Activated naive CD4-positive, alpha-beta T cell treated with anti-CD3 and anti-CD28 coated beads, Interleukin-2, amount 50 U/mL, for 72 hours (primary cell): ENCODE results near the gene ABLIM2. TPM values are rescaled to one million over a fixed set of nuclear protein-coding genes. Genes with fewer than 3 reads are reported as not detected.
"Not testable (repeated sequence)": the region's sequence is repeated elsewhere in the genome, so short reads cannot be mapped to it uniquely, and the experiment has no call there.

Source experiments
- ATAC-seq, 2 donors: fragments of 150-1000 bp; cut with Tn5 transposase; 2 replicates each; pipeline ENCODE4 v1.10.0; 2021; ENCODE audit warnings: mild to moderate bottlenecking in 2 of 2, moderate library complexity in 2 of 2
- DNase-seq, 2 donors: peaks; one replicate each; pipeline ENCODE4 v3.0.0; 2021 to 2022; ENCODE audit warnings: low spot score in 2 of 2
- H3K27ac Mint-ChIP-seq, 2 donors: one replicate each; pipeline ENCODE4 v1.8.0; 2022; ENCODE audit warnings: mild to moderate bottlenecking in 2 of 2, mixed read lengths in 2 of 2
- H3K36me3 Mint-ChIP-seq, 2 donors: one replicate each; pipeline ENCODE4 v1.8.0; 2022; ENCODE audit warnings: mixed read lengths in 2 of 2
- H3K9me3 Mint-ChIP-seq, 2 donors: one replicate each; pipeline ENCODE4 v1.8.0; 2022; ENCODE audit warnings: mixed read lengths in 2 of 2
- total RNA-seq, 2 donors: library from RNA; stranded (reverse); gene quantifications; one replicate each; pipeline ENCODE4 v1.2.3, GENCODE V29; 2022

Gene ABLIM2
- total RNA-seq, 2 donors from 2014 or later: 0.27 to 0.41 TPM

- Mint-ChIP-seq H3K27ac (peak overlapping the region in 1 of 2 donors; percentile 12), H3K36me3 (peaks cover 17 to 27% of the 10 kb centered on the region in 2 donors), H3K9me3 (peaks cover 6 to 10% of the 10 kb centered on the region in 2 donors)
- ATAC-seq (no peak), DNase-seq (no peak)
These were observed 208.1 kb downstream of the ABLIM2 start for GRCh38 chr4:7950301-7951092.

GRCh38 chr4:7949759-7950158 lies 208.9 kb downstream of the ABLIM2 start:
- DNase-seq: no peak
- H3K27ac Mint-ChIP-seq: peak overlapping the region in 1 of 2 donors; percentile 12
- H3K9me3 Mint-ChIP-seq: peaks cover 6 to 10% of the 10 kb centered on the region in 2 donors
- no peak for ATAC-seq
- H3K36me3 Mint-ChIP-seq: peaks cover 17 to 27% of the 10 kb centered on the region in 2 donors

- Mint-ChIP-seq H3K9me3 (peaks cover 6 to 9% of the 10 kb centered on the region in 2 donors), H3K36me3 (peaks cover 17 to 25% of the 10 kb centered on the region in 2 donors), H3K27ac (no peak overlapping the region)
- peak; percentile 48 to 74 for ATAC-seq
- DNase-seq: no peak
These were observed 210.7 kb downstream of the ABLIM2 start for GRCh38 chr4:7947927-7948326.

DNA sequence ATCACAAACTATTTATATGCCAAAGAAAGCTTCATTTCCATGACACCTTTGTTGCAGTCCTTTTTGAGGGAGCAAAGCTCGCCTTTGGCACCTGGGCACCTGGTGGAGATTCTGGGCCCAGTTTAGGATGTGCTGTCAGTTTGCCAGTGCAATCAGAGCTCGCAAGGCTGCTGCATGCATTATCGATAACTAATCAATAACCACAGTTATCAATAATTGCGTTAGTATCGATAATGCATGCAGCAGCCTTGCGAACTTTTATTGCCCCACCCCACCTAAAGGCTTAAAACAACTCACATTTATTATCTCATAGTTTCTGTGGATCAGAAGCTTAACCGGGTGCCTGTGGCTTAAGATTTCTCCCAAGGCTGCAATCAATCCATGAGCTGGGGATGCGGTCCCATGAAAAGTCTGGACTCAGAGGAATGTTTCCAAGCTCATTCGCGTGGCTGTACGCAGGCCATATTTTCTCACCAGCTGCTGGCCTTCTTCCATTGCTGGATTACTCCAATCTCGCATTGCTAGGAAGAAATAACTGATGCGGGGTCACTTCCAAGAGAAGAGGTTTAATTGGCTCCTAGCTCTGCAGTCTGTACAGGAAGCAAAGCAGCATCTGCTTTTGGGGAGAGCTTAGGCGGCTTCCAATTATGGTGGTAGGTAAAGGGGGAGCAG lies 212.8 kb downstream of the ABLIM2 start:
- peaks cover 0 to under 1% of the 10 kb centered on the region in 2 donors for H3K9me3 Mint-ChIP-seq
- no peak overlapping the region for H3K27ac Mint-ChIP-seq
- peaks cover 0 to 7% of the 10 kb centered on the region in 2 donors for H3K36me3 Mint-ChIP-seq
- DNase-seq: no peak
- no peak for ATAC-seq

DNA sequence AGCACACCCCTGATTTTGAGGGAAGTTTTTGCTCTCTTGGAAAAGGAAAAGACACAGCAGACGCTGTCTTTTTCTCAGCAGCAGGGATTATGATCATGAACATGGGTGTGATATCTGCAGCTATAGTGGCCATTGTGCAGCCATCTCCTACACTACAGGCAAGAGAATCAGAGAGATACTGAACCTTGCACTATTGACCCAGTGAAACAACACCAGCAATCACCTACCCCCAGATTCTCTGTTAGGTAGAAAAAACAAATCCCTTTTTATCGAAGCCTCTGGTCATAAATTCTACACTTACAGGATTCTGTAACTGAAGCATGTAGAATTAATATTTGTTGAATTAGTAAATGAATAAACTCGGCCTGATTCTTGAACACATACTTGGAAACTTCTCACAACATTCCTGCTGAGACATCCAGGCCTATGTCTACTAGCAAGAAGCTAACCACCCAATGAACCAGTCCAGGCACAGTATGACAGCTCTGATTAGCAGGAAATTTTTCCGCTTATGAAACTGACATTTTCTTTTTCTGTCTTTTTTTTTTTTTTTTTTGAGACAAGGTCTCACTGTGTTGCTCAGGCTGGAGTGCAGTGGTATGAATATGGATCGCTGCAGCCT lies 213.9 kb downstream of the ABLIM2 start:
- no peak for DNase-seq
- Mint-ChIP-seq H3K9me3 (no peaks in the 10 kb centered on the region), H3K27ac (no peak overlapping the region), H3K36me3 (no peaks in the 10 kb centered on the region)
- no peak for ATAC-seq

- H3K27ac Mint-ChIP-seq, H3K9me3 Mint-ChIP-seq, ATAC-seq, H3K36me3 Mint-ChIP-seq, DNase-seq: not testable (repeated sequence)
These were observed 214.9 kb downstream of the ABLIM2 start for GRCh38 chr4:7943688-7944087.

DNA sequence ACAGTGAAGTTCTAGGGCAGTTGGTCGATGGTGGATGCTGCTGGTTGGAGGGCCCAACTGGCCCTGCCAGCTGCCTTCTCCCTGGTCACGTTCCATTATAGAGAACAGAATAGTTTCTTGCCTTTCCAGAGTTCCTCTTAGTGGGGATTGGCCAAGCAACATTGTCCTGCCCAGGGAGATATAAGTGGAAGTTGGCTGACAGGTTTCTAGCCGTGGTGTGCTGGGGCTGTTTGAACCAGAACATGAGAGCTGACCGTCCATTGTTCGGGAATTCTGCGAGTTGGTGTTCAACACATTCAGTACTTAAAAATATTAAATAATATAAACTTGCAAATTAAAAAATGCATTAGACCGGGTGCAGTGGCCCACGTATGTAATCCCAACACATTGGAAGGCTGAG lies 215.4 kb downstream of the ABLIM2 start:
- Mint-ChIP-seq H3K9me3 (no peaks in the 10 kb centered on the region), H3K36me3 (peaks cover 0 to 4% of the 10 kb centered on the region in 2 donors), H3K27ac (no peak overlapping the region)
- ATAC-seq: no peak
- DNase-seq: no peak

GRCh38 chr4:7941965-7942496 lies 216.6 kb downstream of the ABLIM2 start:
- H3K36me3 Mint-ChIP-seq: peaks cover 0 to 13% of the 10 kb centered on the region in 2 donors
- no peaks in the 10 kb centered on the region for H3K9me3 Mint-ChIP-seq
- ATAC-seq (no peak), DNase-seq (no peak)
- H3K27ac Mint-ChIP-seq: no peak overlapping the region

DNA sequence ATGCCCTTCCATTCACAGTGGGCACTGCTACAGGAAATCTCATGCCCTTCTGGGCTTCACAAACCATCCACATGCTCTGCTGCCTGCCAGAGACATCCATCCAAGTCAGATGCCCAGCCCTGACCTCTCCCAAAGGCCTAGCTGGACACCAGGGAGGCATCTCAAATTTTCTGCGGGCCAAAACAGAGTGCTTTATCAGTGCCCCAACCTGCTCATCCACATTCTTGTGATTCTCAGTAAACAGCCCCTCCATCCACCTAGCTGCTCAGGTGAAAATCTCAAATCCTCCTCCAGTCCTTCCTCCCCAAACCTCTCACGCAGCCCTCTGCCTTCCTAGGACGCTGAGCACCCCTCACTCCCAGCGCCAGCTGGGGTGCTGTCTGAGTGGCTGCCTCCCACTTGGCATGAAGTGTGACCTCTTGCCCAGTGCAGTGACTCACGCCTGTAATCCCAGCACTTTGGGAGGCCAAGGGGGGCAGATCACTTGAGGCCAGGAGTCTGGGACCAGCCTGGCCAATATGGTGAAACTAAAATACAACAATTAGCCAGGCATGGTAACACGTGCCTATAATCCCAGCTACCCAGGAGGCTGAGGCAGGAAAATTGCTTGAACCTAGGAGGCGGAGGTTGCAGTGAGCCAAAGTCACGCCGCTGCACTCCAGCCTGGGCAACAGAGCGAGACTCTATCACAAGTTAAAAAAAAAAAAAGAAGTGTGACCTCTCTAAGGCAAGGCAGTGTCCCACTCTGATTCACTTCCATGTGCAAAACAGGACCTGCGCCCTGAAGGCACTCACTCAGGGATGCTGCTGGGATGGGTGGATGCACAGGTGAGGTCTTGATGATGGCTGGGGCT lies 217.3 kb downstream of the ABLIM2 start:
- ATAC-seq (no peak), DNase-seq (no peak)
- Mint-ChIP-seq H3K36me3 (peaks cover 0 to 13% of the 10 kb centered on the region in 2 donors), H3K9me3 (no peaks in the 10 kb centered on the region), H3K27ac (no peak overlapping the region)

DNA sequence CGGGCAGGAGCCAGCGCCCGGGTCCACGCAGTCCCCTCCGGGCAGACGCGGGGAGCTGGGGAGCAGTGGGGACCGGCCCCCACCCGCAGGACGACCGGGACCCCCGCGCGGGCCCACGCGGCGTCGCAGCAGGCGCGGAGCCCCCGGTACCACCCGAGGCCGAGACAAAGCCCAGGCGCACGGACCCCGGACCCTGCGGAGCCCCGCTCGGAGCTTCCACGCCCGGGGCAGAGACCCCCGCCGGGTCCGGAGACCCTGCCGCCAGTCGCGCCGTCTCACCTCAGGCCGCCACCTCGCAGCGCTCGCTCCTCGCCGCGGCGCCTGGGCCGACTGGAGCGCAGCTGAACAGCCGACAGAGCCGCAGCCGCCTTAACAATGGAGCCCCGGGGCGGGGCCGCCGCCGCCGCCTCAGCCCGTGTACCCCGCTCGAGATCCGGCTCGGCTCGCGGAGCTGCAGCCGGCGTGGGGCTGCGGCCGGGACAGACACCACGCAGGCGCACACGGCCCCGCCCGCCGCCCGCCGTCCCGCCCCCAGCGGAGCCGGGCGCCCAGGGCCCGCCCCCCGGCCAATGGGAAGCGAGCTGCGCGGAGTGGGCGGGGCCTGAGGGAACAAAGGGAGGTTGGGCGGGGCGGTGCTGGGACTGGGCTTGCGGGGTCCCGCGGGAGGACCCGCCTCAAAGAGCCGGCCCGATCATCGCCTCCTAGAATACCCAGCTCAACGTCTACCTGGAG lies 219.1 kb downstream of the ABLIM2 start, which contains the start of gene AFAP1:
Gene AFAP1, minus strand, starts transcription at position 485 of the 732 bp plus-strand sequence. CDS start 67,783 bp downstream, outside the sequence.
- no peaks in the 10 kb centered on the region for H3K9me3 Mint-ChIP-seq
- ATAC-seq (peak; percentile 95 to 96), DNase-seq (peak; percentile 88 to 94)
- peaks cover 0 to 13% of the 10 kb centered on the region in 2 donors for H3K36me3 Mint-ChIP-seq
- no peak within 1 kb of the TSS for H3K27ac Mint-ChIP-seq

DNA sequence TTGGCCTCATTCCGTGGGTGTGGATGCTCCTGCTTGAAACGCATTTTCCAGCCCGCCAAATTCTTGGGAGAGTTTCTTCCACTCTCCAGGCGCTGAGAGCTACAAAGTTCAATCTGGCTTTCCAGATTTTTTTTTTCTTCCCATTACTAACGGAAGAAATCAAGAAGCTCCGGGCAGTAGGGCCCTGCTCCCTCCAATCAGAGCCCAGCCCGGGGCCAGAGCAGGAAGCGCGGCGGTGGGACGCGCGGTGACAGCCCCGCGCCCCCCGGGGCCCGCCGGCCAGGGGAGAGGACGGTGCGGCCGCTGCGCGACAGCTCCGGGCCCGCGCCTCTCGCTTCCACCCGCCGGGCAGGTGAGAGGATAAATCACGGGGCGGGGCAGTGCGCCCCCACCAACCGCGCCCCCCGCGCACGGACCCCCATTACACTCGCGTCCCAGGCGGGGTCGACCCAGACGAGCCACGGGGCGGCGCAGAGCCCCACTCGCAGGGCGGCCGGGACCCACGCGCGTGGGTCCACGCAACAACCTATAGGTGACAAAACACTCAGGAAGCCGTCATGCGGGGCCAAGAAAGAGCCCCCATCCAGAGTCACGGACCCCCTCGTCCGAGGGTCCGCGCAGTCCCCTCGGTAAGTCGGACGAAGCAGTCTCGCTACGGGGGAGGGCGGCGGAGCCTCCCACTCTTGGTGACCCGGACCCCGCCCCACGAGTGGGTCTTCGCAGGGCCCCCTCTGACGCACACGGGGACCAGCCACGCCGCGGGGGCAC lies 219.8 kb downstream of the ABLIM2 start:
- H3K36me3 Mint-ChIP-seq: peaks cover 0 to 13% of the 10 kb centered on the region in 2 donors
- no peak for ATAC-seq
- H3K9me3 Mint-ChIP-seq: no peaks in the 10 kb centered on the region
- DNase-seq: no peak
- H3K27ac Mint-ChIP-seq: peak overlapping the region in 1 of 2 donors; percentile 47

DNA sequence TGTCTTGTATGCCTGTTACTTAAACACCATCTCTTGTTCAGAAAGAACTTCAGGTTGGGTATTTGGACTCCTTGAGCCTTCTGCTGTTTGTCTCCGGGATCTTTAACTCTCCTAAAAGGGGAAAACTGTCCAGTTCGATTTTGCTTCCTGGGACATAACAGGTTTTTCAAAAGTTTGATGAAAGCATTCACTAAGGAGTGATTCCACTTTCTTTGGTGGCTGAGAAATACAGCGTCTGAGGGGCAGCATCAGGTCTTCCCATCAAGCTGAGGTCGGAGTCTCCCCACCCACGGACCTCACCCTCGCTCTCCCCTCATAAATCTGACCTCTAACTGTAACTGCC lies 220.4 kb downstream of the ABLIM2 start:
- no peaks in the 10 kb centered on the region for H3K9me3 Mint-ChIP-seq

DNA sequence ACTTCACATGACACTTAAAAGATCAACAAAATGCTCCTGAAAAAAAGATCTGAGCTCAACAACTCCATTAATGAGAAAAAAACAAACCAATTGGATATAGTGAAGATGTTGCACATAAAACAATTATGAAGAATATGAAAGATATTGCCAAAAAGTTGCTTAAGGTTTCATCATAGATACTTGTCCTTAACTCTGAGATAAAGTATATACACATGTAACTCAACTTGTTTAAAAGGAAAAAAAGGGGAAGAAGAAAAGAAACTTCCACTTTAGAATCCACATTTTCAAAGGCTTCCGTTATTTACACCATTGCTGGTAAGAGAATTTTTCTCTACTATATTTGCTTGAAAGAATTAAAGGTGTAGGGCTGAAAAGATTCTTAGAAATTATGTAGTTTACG lies 221.6 kb downstream of the ABLIM2 start:
- ATAC-seq (no peak), DNase-seq (no peak)
- Mint-ChIP-seq H3K36me3 (peaks cover 0 to 13% of the 10 kb centered on the region in 2 donors), H3K27ac (no peak overlapping the region), H3K9me3 (no peaks in the 10 kb centered on the region)

More for the DNA sequence above, 220.4 kb downstream of the ABLIM2 start:
- peaks cover 0 to 13% of the 10 kb centered on the region in 2 donors for H3K36me3 Mint-ChIP-seq
- no peak for ATAC-seq
- no peak for DNase-seq
- H3K27ac Mint-ChIP-seq: peak overlapping the region; percentile 45 to 47

DNA sequence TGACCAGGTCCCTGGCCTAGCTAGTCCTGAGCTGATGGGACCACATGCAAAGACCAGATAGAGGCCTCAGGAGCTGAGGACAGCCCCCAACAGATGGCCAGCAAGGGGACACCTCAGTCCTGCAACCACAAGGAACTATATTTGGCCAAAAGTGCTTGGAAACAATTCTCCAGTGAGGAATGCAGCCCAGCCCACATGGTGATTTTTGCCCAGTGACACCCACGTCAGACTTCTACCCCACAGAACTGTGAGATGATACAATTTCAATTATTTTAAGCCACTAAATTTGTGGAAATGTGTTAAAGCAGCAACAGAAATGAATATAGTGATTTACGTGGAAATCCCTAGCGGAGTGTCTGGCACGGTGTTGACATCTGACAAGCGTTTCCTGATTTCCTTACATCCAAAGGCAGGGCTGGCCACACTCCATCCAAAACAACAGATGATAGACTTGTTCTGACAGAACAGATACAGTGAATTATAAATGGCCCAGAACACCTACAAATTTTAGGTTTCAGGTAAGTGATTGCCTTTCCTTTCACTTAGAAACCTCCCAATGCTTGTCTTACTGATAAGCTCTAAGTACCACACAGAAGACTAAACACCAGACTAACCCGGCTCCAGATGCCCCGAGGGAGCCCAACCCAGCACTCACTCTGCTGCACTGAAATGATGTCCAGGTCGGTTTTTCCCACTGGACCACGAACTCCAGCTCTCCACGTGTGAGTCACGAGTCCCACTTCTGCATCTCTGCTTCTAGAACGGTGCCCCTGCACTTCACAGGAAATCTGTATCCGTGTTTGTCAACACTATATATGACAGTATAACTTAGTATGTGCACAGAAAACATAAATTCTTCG lies 224.7 kb downstream of the ABLIM2 start:
- DNase-seq (no peak), ATAC-seq (no peak)
- Mint-ChIP-seq H3K36me3 (peaks cover 0 to 13% of the 10 kb centered on the region in 2 donors), H3K27ac (no peak overlapping the region), H3K9me3 (no peaks in the 10 kb centered on the region)
